Measurements from ENCODE around the gene MYL12A.

DNA sequence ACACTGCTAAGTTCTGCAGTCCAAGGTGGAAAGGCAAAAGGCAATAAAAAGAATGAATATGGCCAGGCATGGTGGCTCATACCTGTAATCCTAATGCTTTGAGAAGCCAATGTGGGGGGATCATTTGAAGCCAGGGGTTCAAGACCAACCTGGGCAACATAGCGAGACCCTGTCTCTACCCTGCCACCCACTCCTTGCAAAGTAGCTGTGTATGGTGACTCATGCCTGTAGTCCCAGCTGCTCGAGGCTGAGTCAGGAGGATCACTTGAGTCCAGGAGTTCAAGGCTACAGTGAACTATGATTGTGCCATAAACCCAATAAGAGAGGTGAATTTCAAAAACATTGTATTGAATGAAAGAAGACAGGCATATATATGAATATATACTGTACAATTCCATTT lies 16.8 kb downstream of the MYL12A start:
- TF ChIP-seq CTCF (IDR thresholded peaks at IDR 0.05) (no peak), POLR2A (IDR thresholded peaks at IDR 0.05) (no peak)
